Posterior cingulate gyrus (tissue), 11 donors: ENCODE results near the gene FGF18.
"Not testable (repeated sequence)": the region's sequence is repeated elsewhere in the genome, so short reads cannot be mapped to it uniquely, and the experiment has no call there.

Experiments
- DNase-seq, 10 donors: peaks; one replicate each; pipeline versions ENCODE4 v3.0.0 to v3.0.0-alpha.2; 2020 to 2021; ENCODE audit warnings: mixed read lengths in 3 of 10
- intact Hi-C: fragments of 100-400 bp; cut with DNase I; formaldehyde crosslinking; loops from one replicate; pipeline ENCODE4 v1.15.1; 2023

Gene FGF18

DNA sequence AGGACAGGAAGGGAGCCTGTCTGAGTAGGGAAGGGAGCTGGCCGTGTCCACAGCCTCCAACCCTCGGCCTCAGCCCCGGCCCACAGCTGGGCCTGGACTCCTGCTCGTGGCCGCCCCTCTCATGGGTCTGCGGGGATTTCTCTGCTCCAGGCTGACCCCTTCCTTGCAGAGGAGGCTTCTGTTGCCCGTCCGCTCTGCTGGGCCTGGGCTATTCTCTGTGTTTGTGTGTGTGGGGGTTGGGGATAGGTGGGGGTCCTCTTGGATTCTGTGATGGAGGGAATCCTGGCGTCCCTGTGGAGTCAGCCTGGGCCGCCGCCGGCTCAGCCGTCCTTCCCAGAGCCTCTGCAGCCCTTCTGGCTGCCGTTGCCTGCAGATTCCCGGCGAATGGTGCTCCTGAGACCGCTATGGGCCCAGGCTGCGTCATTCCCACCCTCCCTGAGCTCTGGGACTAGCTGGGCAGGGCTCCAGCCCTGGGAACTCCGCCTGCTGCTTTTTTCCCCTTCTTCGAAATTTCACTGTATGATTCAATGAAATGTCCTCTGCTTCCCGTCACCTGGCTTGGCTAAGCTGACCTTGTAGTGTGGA, 64.2 kb downstream of the FGF18 start:
- intact Hi-C loops: no loop called here
- DNase-seq: peak in 1 of 10 donors; percentile 29

DNA sequence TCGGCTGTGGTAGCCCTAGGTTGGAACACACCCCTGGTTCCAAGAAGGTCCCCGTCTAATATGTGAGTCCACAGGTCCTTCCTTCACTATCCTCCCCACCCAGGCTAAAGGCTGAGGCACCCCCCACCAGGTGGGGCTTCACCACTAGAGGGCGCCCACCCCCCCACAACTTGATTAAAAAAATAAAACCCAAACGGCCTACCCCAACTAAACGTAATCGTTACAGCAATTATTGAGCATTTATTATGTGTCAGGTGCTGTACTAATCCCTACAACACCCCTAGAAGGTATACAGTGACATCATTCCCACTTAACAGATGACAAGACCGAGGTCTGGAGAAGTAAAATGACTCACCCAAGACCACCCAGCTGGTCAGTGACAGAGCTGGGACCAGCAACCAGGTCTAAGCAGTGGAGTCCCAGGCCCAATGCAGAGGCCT, 65.0 kb downstream of the FGF18 start:
- no peak for DNase-seq
- intact Hi-C loops: no loop called here

DNA sequence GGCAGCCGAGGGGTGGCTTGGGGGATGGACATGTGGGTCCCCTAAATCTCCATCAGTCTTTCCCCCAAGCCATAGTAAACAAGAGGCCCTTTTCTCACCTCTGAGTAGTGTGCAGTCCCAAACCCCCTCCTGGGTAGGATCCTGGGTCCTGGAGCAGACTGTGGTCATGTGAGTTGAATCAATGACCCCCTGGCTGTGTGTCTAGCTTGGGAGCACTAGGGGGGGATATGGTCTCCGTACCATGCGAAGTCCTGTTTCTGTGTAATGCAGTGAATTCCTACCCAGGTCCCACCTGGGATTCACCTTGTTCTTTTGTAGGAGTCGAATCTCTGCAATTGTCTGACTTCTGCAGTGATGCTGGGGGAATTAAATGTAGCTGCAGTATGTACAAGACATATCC, 66.2 kb downstream of the FGF18 start:
- DNase-seq: no peak
- intact Hi-C loops: no loop called here

DNA sequence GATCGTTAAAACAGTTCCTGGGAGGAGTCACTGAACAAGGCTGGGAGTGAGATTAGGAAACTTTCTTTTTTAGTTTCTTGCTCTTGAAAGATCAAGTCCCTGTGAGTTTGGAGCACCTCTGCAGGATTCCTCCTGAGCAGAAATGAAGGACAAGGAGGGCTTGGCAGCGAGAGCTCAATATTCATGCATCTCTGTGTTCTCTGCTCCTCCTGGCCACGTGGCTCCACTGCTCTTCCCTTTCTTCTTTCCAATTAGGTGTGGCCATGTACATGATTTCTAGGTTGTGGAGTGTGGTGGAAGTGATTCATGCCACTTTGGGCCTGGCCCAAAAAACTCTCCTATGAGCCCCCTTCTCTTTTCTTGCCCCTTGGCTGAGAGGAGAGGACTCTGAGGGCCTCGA, 67.2 kb downstream of the FGF18 start:
- intact Hi-C loops: no loop called here
- DNase-seq: no peak

DNA sequence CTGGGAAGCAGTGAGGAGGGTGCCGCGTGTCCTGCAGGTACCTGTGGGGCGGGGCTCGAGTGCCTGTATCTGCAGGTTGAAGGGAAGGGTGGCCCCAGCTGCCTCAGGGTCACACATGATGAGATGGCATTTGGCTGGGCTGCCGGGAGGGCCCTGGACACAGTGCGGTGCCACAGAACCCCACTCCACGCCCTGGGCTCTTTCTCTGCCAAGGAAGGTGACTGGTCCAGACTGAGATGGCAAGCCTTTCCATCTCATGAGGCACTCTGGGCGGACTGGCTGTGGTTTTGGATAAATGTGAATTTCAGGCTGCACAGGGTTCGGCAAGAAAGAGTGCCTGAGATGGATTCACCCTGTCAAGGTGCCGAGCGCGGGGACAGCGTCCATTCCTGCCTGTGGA, 69.4 kb downstream of the FGF18 start:
- intact Hi-C loops: no loop called here
- DNase-seq: no peak

DNA sequence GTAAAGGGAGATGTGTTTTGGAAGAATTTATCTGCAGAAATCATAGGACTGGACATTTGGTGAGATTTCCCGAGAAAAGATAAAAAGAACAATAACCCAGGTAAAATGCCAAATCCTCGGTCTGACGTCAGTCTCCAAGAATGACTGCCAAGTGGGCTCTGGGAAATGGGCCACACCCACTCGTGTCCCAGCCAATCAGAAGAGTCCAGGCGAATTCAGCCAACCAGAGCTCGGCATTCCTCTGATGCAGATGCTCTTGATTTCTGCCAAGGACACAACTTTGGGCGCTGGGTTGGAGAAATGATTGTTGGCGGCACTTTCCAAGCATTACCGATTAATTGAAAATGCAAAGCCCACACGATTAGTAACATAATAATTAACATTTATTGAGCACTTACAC, 73.3 kb downstream of the FGF18 start:
- intact Hi-C loops: no loop called here

DNA sequence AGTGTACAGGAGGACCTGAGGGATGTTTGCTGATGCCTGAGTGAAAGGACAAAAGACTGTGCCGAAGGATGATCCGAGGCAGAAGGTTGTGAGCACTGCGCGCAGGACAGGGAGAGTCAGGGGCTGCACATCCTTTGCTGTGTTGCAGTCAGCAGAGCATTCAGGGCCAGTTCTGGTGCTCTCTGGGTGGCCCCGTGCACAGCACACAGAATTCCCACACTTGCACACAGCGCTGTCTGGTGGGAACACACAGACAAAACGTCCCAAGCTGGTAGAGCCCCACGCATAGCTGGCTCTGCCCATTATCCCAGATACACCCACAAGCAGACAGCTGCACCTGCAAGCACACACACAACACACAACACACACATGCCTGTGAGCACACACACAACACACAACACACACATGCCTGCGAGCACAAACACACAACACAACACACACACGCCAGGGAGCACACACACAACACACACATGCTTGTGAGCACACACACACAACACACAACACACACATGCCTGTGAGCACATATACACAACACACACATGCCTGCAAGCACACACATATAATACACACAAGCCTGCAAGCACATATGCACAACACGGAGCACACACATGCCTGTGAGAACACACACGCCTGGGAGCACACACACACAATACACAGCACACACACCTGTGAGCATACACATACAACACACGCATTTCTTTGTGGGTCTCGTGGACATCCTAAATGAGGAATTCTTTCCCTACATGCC, 74.4 kb downstream of the FGF18 start:
- no peak for DNase-seq
- intact Hi-C loops: no loop called here

More for the DNA sequence above, 73.3 kb downstream of the FGF18 start:
- DNase-seq: no peak

DNA sequence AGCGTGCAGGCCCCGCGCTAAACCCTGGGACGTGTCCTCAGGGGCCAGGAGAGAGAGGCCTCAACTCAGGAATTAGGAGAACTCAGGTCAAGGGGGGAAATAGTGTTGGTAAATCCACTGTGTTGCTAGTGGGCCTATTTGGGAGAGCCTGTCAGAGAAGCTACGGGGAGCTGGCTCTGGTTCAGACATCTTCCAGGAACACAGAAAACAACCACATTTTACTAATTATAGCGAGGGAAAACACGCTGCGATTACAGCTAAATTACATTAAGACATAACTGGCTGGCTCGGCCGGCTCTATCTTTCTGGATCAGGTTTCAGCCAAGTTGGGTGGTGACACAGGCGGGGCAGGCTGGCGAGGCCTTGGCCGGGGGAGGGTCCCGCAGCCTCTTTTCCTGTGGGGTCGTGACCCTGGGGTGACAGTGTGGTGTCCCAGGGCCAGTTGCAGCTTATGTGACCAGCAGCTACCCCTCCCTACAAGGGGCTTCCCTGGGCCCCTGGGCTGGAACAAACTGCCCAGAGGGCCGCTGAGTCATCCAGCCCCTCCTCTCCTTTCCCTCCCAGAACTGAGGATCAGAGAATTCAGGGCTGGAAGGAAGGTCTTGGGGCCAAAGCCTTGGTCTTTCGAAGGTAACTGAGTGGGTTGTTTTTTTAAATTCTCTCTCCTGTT, 75.1 kb downstream of the FGF18 start:
- no peak for DNase-seq

DNA sequence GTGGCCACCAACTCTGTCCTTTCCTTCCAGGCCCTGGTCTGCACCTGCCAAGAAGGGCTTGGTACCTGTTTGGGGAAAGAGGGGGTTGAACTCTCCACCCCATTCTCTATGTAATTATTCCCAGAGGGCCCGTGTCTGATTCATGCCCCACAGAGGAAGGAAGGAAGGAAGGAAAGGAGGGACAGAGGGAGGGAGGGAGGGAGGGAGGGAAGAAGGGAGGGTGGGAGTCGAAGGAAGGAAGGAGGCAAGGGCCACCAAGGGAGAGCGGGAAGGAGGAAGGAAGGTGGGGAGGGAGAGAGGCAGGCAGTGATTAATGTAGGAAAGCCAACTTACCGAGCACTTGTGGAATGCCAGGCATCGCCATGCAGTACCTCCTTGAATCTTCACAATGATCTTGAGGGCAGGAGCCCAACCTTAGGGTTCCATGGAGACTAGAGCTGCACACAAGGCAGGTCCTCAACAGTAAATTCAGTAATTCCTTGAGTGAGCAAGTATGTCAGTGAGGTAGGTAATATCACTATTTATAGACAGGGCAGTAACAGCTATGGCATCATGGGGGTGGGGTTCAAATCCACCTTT, 75.8 kb downstream of the FGF18 start:
- intact Hi-C loops: no loop called here
- DNase-seq: no peak

More for the DNA sequence above, 75.1 kb downstream of the FGF18 start:
- intact Hi-C loops: no loop called here

DNA sequence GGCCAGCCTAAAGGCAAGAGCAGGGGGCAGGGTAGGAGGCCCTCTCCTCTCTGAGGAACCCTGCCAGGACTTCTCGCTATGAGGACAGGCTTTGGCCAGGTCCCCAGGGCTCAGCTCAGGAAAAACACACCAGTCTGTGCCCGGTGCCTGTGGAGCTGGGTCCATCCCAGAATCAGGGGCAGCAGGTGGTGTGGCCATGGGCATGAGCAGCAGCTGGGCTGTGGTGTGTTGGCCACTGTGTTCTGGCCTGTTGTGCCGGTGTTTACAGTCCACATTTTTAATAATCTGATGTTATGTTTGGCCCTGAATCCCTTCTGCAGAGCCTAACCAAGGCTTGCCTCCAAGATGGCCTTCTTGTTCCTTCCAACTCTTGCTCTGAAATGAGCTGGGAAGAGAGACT, 77.0 kb downstream of the FGF18 start:
- intact Hi-C loops: no loop called here

DNA sequence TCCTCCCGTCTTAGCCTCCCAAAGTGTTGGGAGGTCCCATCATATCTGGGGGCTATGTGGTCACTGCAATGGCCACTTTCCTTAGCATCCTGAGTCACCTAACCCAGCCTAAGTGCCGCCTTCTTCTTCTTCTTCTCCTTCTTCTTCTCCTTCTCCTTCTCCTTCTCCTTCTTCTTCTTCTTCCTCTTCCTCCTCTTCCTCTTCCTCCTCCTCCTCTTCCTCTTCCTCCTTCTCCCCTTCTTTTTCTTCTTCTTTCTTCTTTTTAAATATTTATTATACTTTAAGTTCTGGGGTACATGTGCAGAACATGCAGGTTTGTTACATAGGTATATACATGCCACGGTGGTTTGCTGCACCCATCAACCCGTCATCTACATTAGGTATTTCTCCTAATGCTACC, 78.0 kb downstream of the FGF18 start:
- DNase-seq, intact Hi-C loops: not testable (repeated sequence)

More for the DNA sequence above, 77.0 kb downstream of the FGF18 start:
- no peak for DNase-seq

DNA sequence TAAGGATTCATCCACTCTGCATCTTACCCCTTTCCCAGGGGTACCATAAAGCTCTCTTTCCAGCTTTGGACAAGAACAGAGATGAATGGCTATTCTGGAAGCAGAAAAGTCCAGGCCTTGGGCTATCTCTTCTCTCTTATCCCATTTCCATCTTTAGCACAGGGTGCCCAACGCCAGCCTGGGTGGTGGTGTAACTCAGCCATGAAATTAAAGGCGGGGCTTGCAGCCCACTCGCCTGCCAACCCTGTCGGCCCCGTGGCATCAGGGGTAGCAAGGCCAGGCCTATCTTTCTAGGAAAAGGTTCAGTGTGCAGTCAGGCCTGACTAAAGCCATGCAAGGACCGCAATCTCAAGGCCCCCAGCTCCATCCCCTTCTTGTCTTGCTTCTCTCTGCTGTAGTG, 78.7 kb downstream of the FGF18 start:
- intact Hi-C loops: no loop called here
- no peak for DNase-seq

DNA sequence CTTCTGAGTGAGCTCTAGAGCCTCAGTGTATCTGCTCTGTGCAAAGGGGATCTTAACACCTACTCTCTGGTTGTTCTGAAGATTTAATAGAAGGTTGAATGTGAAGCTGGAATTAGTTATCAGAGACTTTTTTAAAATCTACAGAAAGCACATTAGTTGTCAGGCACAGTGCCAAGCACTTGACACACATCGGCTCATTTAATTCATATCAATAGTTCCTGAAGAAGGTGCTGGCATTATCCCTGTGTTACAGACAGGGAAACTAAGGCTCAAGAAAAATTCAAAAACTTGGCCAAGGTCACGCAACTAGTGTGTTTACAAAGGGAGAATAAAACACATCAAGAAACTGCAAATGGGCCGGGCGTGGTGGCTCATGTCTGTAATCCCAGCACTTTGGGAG, 80.2 kb downstream of the FGF18 start:
- intact Hi-C loops: no loop called here
- no peak for DNase-seq

DNA sequence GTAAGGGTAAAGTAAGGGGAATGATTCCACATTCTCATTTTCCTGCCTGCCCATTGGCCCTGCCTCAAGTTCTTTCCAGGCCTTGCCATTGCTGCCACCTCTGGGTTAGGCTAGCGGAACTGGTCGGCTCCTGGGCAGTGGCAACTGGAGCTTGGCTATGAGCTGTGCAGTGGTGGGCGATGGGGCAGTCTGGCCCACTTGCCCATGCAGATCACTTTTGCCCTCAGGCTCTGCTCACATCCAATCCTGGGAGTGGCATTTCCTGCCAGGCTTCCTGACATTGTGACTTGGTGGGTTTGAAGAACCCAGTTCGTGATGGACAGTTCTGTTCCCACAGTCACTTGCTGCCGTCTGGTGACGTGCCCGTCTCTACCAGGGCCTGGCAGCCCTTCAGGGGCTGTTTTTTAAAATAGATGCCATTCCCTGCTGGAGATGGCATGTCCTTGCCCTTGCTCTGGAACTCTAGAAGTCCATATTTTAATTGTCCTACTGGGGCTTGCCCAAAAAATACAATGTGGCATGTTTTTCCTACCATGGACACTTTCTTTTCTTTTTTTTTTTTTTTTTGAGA, 86.1 kb downstream of the FGF18 start:
- intact Hi-C loops: no loop called here
- no peak for DNase-seq

DNA sequence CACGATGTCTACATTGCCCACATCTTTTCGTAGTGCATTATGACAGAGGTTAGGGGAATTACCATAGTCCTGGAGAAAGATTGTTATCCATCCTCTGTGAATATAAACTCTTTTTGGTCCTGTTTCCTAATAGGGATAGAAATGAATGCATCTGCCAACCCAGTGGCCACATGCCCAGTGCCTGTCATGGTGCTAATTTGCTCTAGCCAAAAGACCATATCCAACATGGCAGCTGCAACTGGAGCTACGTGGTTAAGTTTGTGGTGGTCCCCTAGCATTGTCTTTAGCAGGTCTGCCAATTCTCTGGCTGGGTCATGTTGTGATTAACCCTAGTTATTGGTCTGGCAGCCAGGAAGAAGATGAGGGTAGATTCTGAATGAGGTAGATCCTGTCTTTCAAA, 87.5 kb downstream of the FGF18 start:
- intact Hi-C loops: no loop called here
- DNase-seq: no peak
